Limb (tissue), 2 donors: Measurements from ENCODE around the gene PPARD.

ENCODE experiments used
- DNase-seq, 2 donors: peaks; one replicate each; pipeline ENCODE4 v3.0.0-alpha.2; 2016; ENCODE audit errors: extremely low spot score in 2 of 2

The PPARD gene

GRCh38 chr6:35468980-35469750, 126.8 kb downstream of the PPARD start:
- DNase-seq = no peak

GRCh38 chr6:35469751-35470662, 127.6 kb downstream of the PPARD start:
- no peak for DNase-seq

- DNase-seq = no peak
These were observed 128.3 kb downstream of the PPARD start for GRCh38 chr6:35470663-35471120.

GRCh38 chr6:35471836-35472345, 129.5 kb downstream of the PPARD start:
- no peak for DNase-seq

GRCh38 chr6:35473075-35473849, 130.9 kb downstream of the PPARD start:
- no peak for DNase-seq

GRCh38 chr6:35473850-35474130, 131.4 kb downstream of the PPARD start:
- DNase-seq = no peak

- no peak for DNase-seq
These were observed 132.0 kb downstream of the PPARD start for GRCh38 chr6:35474131-35474941.

- no peak for DNase-seq
These were observed 132.7 kb downstream of the PPARD start for GRCh38 chr6:35474942-35475570.

GRCh38 chr6:35475573-35475972, 133.2 kb downstream of the PPARD start:
- no peak for DNase-seq

- peak in 1 of 2 donors; percentile 29 for DNase-seq
These were observed 133.6 kb downstream of the PPARD start for GRCh38 chr6:35476004-35476403.

- DNase-seq = no peak
These were observed 134.7 kb downstream of the PPARD start for GRCh38 chr6:35477028-35477427.
